K562 (cell line): ENCODE results near the gene DNASE1L2. TPM values are rescaled to one million over a fixed set of nuclear protein-coding genes. Genes with fewer than 3 reads are reported as not detected.

ENCODE experiments used
- ATF1 ChIP-seq, 2 experiments: fragments of 450-650 bp in 1 of 2; IDR thresholded peaks; 2 replicates each; pipeline ENCODE4 v1.6.1; 2016; ENCODE audit warnings: missing compliant biosample characterization in 1 of 2, missing genetic modification characterization in 1 of 2
- CTCFL ChIP-seq: IDR thresholded peaks from 2 replicates; pipeline ENCODE4 v1.6.1; 2011; ENCODE audit warnings: borderline replicate concordance, low read depth, mild to moderate bottlenecking, moderate library complexity, low read length; ENCODE audit not compliant: insufficient read depth, poor library complexity, severe bottlenecking
- DIDO1 ChIP-seq: fragments of 450-650 bp; IDR thresholded peaks from 2 replicates; pipeline ENCODE4 v1.6.1; 2016; ENCODE audit warnings: low read depth, missing biosample characterization, missing genetic modification characterization
- DMBX1 ChIP-seq: fragments of 250-450 bp; sonication (Bioruptor Pico); IDR thresholded peaks from 2 replicates; pipeline ENCODE4 v1.8.0; 2022; ENCODE audit warnings: inconsistent platforms, mild to moderate bottlenecking, moderate library complexity, borderline replicate concordance
- E2F8 ChIP-seq: fragments of 450-650 bp; IDR thresholded peaks from 2 replicates; pipeline ENCODE4 v1.7.1; 2018; ENCODE audit warnings: mild to moderate bottlenecking, low read depth; ENCODE audit not compliant: partially characterized antibody
- EWSR1 ChIP-seq: fragments of 450-650 bp; IDR thresholded peaks from 2 replicates; pipeline ENCODE4 v1.6.1; 2018; ENCODE audit warnings: borderline replicate concordance, mild to moderate bottlenecking, low read depth, moderate library complexity; ENCODE audit not compliant: partially characterized antibody
- NCOA6 ChIP-seq: fragments of 450-650 bp; IDR thresholded peaks from 2 replicates; pipeline ENCODE4 v1.6.1; 2017; ENCODE audit warnings: mild to moderate bottlenecking
- NCOR1 ChIP-seq: fragments of 450-650 bp; IDR thresholded peaks from 2 replicates; pipeline ENCODE4 v1.6.1; 2016; ENCODE audit warnings: mild to moderate bottlenecking, moderate library complexity
- NR0B1 ChIP-seq: fragments of 450-650 bp; IDR thresholded peaks from one replicate; pipeline ENCODE4 v1.6.1; 2018; ENCODE audit warnings: mild to moderate bottlenecking, moderate library complexity; ENCODE audit not compliant: partially characterized antibody
- PML ChIP-seq: IDR thresholded peaks from 2 replicates; pipeline ENCODE4 v1.6.1; 2012; ENCODE audit warnings: low read length, inconsistent platforms
- PTBP1 ChIP-seq: fragments of 200-400 bp; formaldehyde crosslinking; IDR thresholded peaks from 2 replicates; pipeline ENCODE4 v1.6.1; 2017; ENCODE audit warnings: low read depth, low read length
- YBX1 ChIP-seq: fragments of 450-650 bp; IDR thresholded peaks from 2 replicates; pipeline ENCODE4 v1.7.1; 2016; ENCODE audit warnings: mild to moderate bottlenecking
- ZBTB5 ChIP-seq: fragments of 450-650 bp; IDR thresholded peaks from 2 replicates; pipeline ENCODE4 v1.6.1; 2017; ENCODE audit warnings: antibody characterized with exemption
- ZFPM2 ChIP-seq: fragments of 250-450 bp; sonication (Bioruptor Pico); IDR thresholded peaks from 2 replicates; pipeline ENCODE4 v1.5.1; 2022; ENCODE audit warnings: mild to moderate bottlenecking
- ZNF12 ChIP-seq: sonication (generic); formaldehyde crosslinking; IDR thresholded peaks from 2 replicates; pipeline ENCODE4 v1.4.0; 2020; ENCODE audit warnings: mild to moderate bottlenecking, missing genetic modification reagents
- ZNF23 ChIP-seq: fragments of 250-450 bp; sonication (Bioruptor Pico); IDR thresholded peaks from 2 replicates; pipeline ENCODE4 v1.4.0; 2020; ENCODE audit warnings: mild to moderate bottlenecking
- ZNF3 ChIP-seq: fragments of 250-450 bp; sonication (Bioruptor Pico); IDR thresholded peaks from 2 replicates; pipeline ENCODE4 v1.5.0; 2021; ENCODE audit warnings: mild to moderate bottlenecking, moderate library complexity
- ZNF655 ChIP-seq: fragments of 250-450 bp; sonication (Bioruptor Pico); IDR thresholded peaks from 2 replicates; pipeline ENCODE4 v1.5.0; 2021
- polyA plus RNA-seq, 8 experiments: library from polyadenylated mRNA; depleted of rRNA in 4 of 8; stranded (reverse) in 5 of 8; unstranded in 3 of 8; fragments of >200 nt; fragmentation: Nextera tagmentation in 2 of 8; fragmentation: Illumina TruSeq in 1 of 8; extraction: Ambion mirVana in 2 of 8; extraction: Trizol in 1 of 8; gene quantifications; 2 replicates each; pipeline versions ENCODE4 v1.2.1 to v1.2.3, GENCODE V29; 2011 to 2014; ENCODE audit warnings: inconsistent platforms in 1 of 8, missing spikeins in 1 of 8
- total RNA-seq, 7 experiments: library from RNA; depleted of rRNA in 6 of 7; stranded (reverse); fragments of >200 nt in 6 of 7; fragmentation: Illumina TruSeq in 2 of 7; extraction: Trizol in 2 of 7; gene quantifications; 2 replicates each; pipeline versions ENCODE4 v1.2.1 to v1.2.3, GENCODE V29; 2011 to 2021; ENCODE audit warnings: low replicate concordance in 1 of 7

The DNASE1L2 gene
- total and polyA plus RNA-seq, 9 of the 15 experiments (the other 6 are each of a cell fraction or from before 2014, with no cell fraction given) = 0.08 to 2.7 (median 1.7) TPM; not detected in 1

GRCh38 chr16:2223221-2223941 lies 12.9 kb upstream of the DNASE1L2 start, which contains the start of gene E4F1 (continued):
- TF ChIP-seq EWSR1 = no peak
- no peak for TF ChIP-seq ZFPM2 (CRISPR knock-in tag)
- TF ChIP-seq NCOR1 = no peak
- TF ChIP-seq NCOA6 = no peak
- no peak for TF ChIP-seq YBX1
- TF ChIP-seq PML = peak; percentile 74; the same call in 1 of the 2 replicates
- TF ChIP-seq ZNF23 (CRISPR knock-in tag) = no peak
- no peak for TF ChIP-seq NR0B1
- TF ChIP-seq ATF1 (CRISPR knock-in tag; IDR thresholded peaks at IDR 0.05) = peak; percentile 79; the same call in 1 of the 2 replicates
- peak; percentile 94 for TF ChIP-seq ATF1 (tag; IDR thresholded peaks at IDR 0.05)
- no peak for TF ChIP-seq CTCFL
- no peak for TF ChIP-seq ZNF655 (CRISPR knock-in tag)
- no peak for TF ChIP-seq PTBP1
- TF ChIP-seq DIDO1 = no peak
- no peak for TF ChIP-seq DMBX1 (CRISPR knock-in tag)
- TF ChIP-seq ZNF12 = peak; percentile 40; the same call in 1 of the 2 replicates
- no peak for TF ChIP-seq ZNF3 (CRISPR knock-in tag)
- TF ChIP-seq ZBTB5 = no peak
- peak; percentile 66 for TF ChIP-seq E2F8
